GM12864 (cell line): ENCODE data around the gene WDR90.

Experiments used
- DNase-seq: peaks from one replicate; pipeline ENCODE4 v3.0.0-alpha.2; 2011; ENCODE audit warnings: low read depth
- H3K4me3 ChIP-seq: 2 replicates; pipeline ENCODE4 v1.5.1; 2011; ENCODE audit warnings: mild to moderate bottlenecking, low read depth, low read length, control low read depth
- CTCF ChIP-seq: IDR thresholded peaks from 2 replicates; pipeline ENCODE4 v1.5.1; 2011; ENCODE audit warnings: low read depth, mild to moderate bottlenecking, moderate library complexity, low read length, control low read depth, inconsistent platforms; ENCODE audit errors: missing control alignments

WDR90 gene

GRCh38 chr16:609984-610383 is 39.2 kb upstream of the WDR90 start:
- no peak for DNase-seq

GRCh38 chr16:610513-611381 is 38.4 kb upstream of the WDR90 start:
- peak; percentile 61 for TF ChIP-seq CTCF
- no peak for DNase-seq
- H3K4me3 ChIP-seq, result no peak overlapping the region

More at GRCh38 chr16:609984-610383, 39.2 kb upstream of the WDR90 start:
- no peak for TF ChIP-seq CTCF
- no peak overlapping the region for H3K4me3 ChIP-seq

GRCh38 chr16:615122-615521 is 34.0 kb upstream of the WDR90 start:
- DNase-seq, result no peak
- no peak overlapping the region for H3K4me3 ChIP-seq
- no peak for TF ChIP-seq CTCF

- no peak overlapping the region for H3K4me3 ChIP-seq
- no peak for DNase-seq
- TF ChIP-seq CTCF, result no peak
Observed at GRCh38 chr16:616733-617586, 32.2 kb upstream of the WDR90 start.

- no peak for DNase-seq
- no peak overlapping the region for H3K4me3 ChIP-seq
- TF ChIP-seq CTCF, result no peak
Observed at GRCh38 chr16:617855-618254, 31.3 kb upstream of the WDR90 start.

GRCh38 chr16:619476-620100 is 29.6 kb upstream of the WDR90 start:
- no peak for TF ChIP-seq CTCF
- H3K4me3 ChIP-seq, result no peak overlapping the region
- DNase-seq, result no peak
